ENCODE data around the gene MAPKBP1.
"Not testable (repeated sequence)": the region's sequence is repeated elsewhere in the genome, so short reads cannot be mapped to it uniquely, and the experiment has no call there.

The MAPKBP1 gene

GRCh38 chr15:41827880-41828806 lies 53.9 kb downstream of the MAPKBP1 start, which contains the start of gene JMJD7:
JMJD7 (plus strand) TSS chr15:41828092; CDS start chr15:41828125, 33 bp downstream.
- TF ChIP-seq POLR2A (IDR thresholded peaks at IDR 0.05; ENCODE audit: extremely low read depth, insufficient read length) (peak; percentile 68), MYC (IDR thresholded peaks at IDR 0.05; ENCODE audit: low read depth, low read length) (no peak), MAX (IDR thresholded peaks at IDR 0.05; ENCODE audit: low read depth, low read length) (peak; percentile 30; the same call in 1 of the 2 replicates), CTCF (IDR thresholded peaks at IDR 0.05; ENCODE audit: low read depth, low read length) (no peak)
- peak within 1 kb of the TSS; percentile 74 for H3K4me3 ChIP-seq (ENCODE audit: low read depth, low read length)
- peak; percentile 85 for DNase-seq (ENCODE audit: low read depth)

- peak overlapping the region; percentile 74 for H3K4me3 ChIP-seq (ENCODE audit: low read depth, low read length)
- TF ChIP-seq MAX (IDR thresholded peaks at IDR 0.05; ENCODE audit: low read depth, low read length) (no peak), POLR2A (IDR thresholded peaks at IDR 0.05; ENCODE audit: extremely low read depth, insufficient read length) (no peak), MYC (IDR thresholded peaks at IDR 0.05; ENCODE audit: low read depth, low read length) (no peak), CTCF (IDR thresholded peaks at IDR 0.05; ENCODE audit: low read depth, low read length) (no peak)
- no peak for DNase-seq (ENCODE audit: low read depth)
Observed at GRCh38 chr15:41828807-41829141, 54.5 kb downstream of the MAPKBP1 start.

GRCh38 chr15:41829959-41830646 lies 55.8 kb downstream of the MAPKBP1 start:
- H3K4me3 ChIP-seq (ENCODE audit: low read depth, low read length), result no peak overlapping the region
- no peak for TF ChIP-seq POLR2A (IDR thresholded peaks at IDR 0.05; ENCODE audit: extremely low read depth, insufficient read length)
- no peak for TF ChIP-seq MYC (IDR thresholded peaks at IDR 0.05; ENCODE audit: low read depth, low read length)
- TF ChIP-seq MAX (IDR thresholded peaks at IDR 0.05; ENCODE audit: low read depth, low read length), result no peak
- no peak for TF ChIP-seq CTCF (IDR thresholded peaks at IDR 0.05; ENCODE audit: low read depth, low read length)
- DNase-seq (ENCODE audit: low read depth), result no peak

- H3K4me3 ChIP-seq (ENCODE audit: low read depth, low read length), result not testable (repeated sequence)
- DNase-seq (ENCODE audit: low read depth), result peak; percentile 45
Observed at GRCh38 chr15:41831291-41831690, 57.0 kb downstream of the MAPKBP1 start.

- no peak overlapping the region for H3K4me3 ChIP-seq (ENCODE audit: low read depth, low read length)
- DNase-seq (ENCODE audit: low read depth), result no peak
- TF ChIP-seq POLR2A (IDR thresholded peaks at IDR 0.05; ENCODE audit: extremely low read depth, insufficient read length), result no peak
- TF ChIP-seq MAX (IDR thresholded peaks at IDR 0.05; ENCODE audit: low read depth, low read length), result no peak
- no peak for TF ChIP-seq CTCF (IDR thresholded peaks at IDR 0.05; ENCODE audit: low read depth, low read length)
- TF ChIP-seq MYC (IDR thresholded peaks at IDR 0.05; ENCODE audit: low read depth, low read length), result no peak
Observed at GRCh38 chr15:41832208-41832607, 57.9 kb downstream of the MAPKBP1 start.

GRCh38 chr15:41832875-41833274 lies 58.6 kb downstream of the MAPKBP1 start:
- TF ChIP-seq MAX (IDR thresholded peaks at IDR 0.05; ENCODE audit: low read depth, low read length) (no peak), POLR2A (IDR thresholded peaks at IDR 0.05; ENCODE audit: extremely low read depth, insufficient read length) (no peak), CTCF (IDR thresholded peaks at IDR 0.05; ENCODE audit: low read depth, low read length) (no peak), MYC (IDR thresholded peaks at IDR 0.05; ENCODE audit: low read depth, low read length) (no peak)
- no peak overlapping the region for H3K4me3 ChIP-seq (ENCODE audit: low read depth, low read length)
- DNase-seq (ENCODE audit: low read depth), result no peak
